HG03139 (cell line): ENCODE data around the gene RPA4.
A peak's percentile ranks its signal among the peaks of the same experiment; 100 is the strongest.
"Not testable (repeated sequence)": the region's sequence is repeated elsewhere in the genome, so short reads cannot be mapped to it uniquely, and the experiment has no call there.

Experiments
- ATAC-seq: cut with Tn5 transposase; IDR thresholded peaks from one replicate; pipeline ENCODE4 v1.9.1; 2021; ENCODE audit not compliant: unreplicated experiment

The RPA4 gene

GRCh38 chrX:96883608-96884007 lies at the start of gene RPA4:
Gene RPA4 (plus strand): TSS chrX:96883908. CDS start chrX:96884311, 403 bp downstream.
- ATAC-seq, result no peak

GRCh38 chrX:96834137-96834536 lies 49.6 kb upstream of the RPA4 start:
- ATAC-seq, result no peak

GRCh38 chrX:96835660-96836289 lies 47.9 kb upstream of the RPA4 start:
- peak; percentile 76 for ATAC-seq

- ATAC-seq, result no peak
Observed at GRCh38 chrX:96837808-96838207, 45.9 kb upstream of the RPA4 start.

GRCh38 chrX:96838537-96838936 lies 45.2 kb upstream of the RPA4 start:
- ATAC-seq, result no peak

- ATAC-seq, result no peak
Observed at GRCh38 chrX:96841325-96841724, 42.4 kb upstream of the RPA4 start.

GRCh38 chrX:96841866-96842265 lies 41.8 kb upstream of the RPA4 start:
- not testable (repeated sequence) for ATAC-seq

- ATAC-seq, result no peak
Observed at GRCh38 chrX:96843566-96843965, 40.1 kb upstream of the RPA4 start.

- ATAC-seq, result no peak
Observed at GRCh38 chrX:96846841-96847240, 36.9 kb upstream of the RPA4 start.

GRCh38 chrX:96859422-96859821 lies 24.3 kb upstream of the RPA4 start:
- ATAC-seq, result not testable (repeated sequence)

GRCh38 chrX:96861218-96861617 lies 22.5 kb upstream of the RPA4 start:
- ATAC-seq, result peak; percentile 68

GRCh38 chrX:96861661-96862060 lies 22.0 kb upstream of the RPA4 start:
- no peak for ATAC-seq

GRCh38 chrX:96884027-96884426 lies 319 bp downstream of the RPA4 start:
- ATAC-seq, result no peak

GRCh38 chrX:96889726-96890125 lies 6.0 kb downstream of the RPA4 start:
- no peak for ATAC-seq

GRCh38 chrX:96906741-96907140 lies 23.0 kb downstream of the RPA4 start:
- no peak for ATAC-seq

- ATAC-seq, result no peak
Observed at GRCh38 chrX:96907516-96908272, 24.0 kb downstream of the RPA4 start.

GRCh38 chrX:96909291-96909690 lies 25.6 kb downstream of the RPA4 start:
- ATAC-seq, result no peak

- no peak for ATAC-seq
Observed at GRCh38 chrX:96918864-96919263, 35.2 kb downstream of the RPA4 start.

GRCh38 chrX:96919672-96920071 lies 36.0 kb downstream of the RPA4 start:
- ATAC-seq, result no peak

GRCh38 chrX:96924581-96924980 lies 40.9 kb downstream of the RPA4 start:
- no peak for ATAC-seq

GRCh38 chrX:96929036-96929435 lies 45.3 kb downstream of the RPA4 start:
- no peak for ATAC-seq
